Epithelial cell of proximal tubule (primary cell): ENCODE measurements around the gene NATD1. TPM values are rescaled to one million over a fixed set of nuclear protein-coding genes. Genes with fewer than 3 reads are reported as not detected.
A peak's percentile ranks its signal among the peaks of the same experiment; 100 is the strongest.

Source experiments
- DNase-seq: peaks from one replicate; pipeline ENCODE4 v3.0.0-alpha.2; 2011; ENCODE audit warnings: low read depth
- H3K4me3 ChIP-seq: 2 replicates; pipeline ENCODE4 v1.5.1; 2011; ENCODE audit warnings: low read depth, mild to moderate bottlenecking, low read length
- CTCF ChIP-seq: conservative IDR thresholded peaks from 2 replicates; pipeline ENCODE4 v1.5.1; 2012; ENCODE audit warnings: low read depth, mild to moderate bottlenecking, low read length
- total RNA-seq: library from RNA; depleted of rRNA; stranded (reverse); fragments of >200 nt; gene quantifications from 2 replicates; pipeline ENCODE4 v1.2.3, GENCODE V29; 2015

NATD1 gene
- total RNA-seq, 1 donor from 2014 or later = 6.4 TPM

- no peak for TF ChIP-seq CTCF
- H3K4me3 ChIP-seq = no peak overlapping the region
- DNase-seq = no peak
Measured at GRCh38 chr17:21289175-21289901, 36.1 kb upstream of the NATD1 start.

GRCh38 chr17:21288571-21289017, 35.4 kb upstream of the NATD1 start:
- H3K4me3 ChIP-seq = peak overlapping the region; percentile 48
- TF ChIP-seq CTCF = peak; percentile 28
- DNase-seq = no peak

- peak; percentile 87 for DNase-seq
- H3K4me3 ChIP-seq = peak overlapping the region; percentile 98
- TF ChIP-seq CTCF = no peak
Measured at GRCh38 chr17:21287703-21288449, 34.7 kb upstream of the NATD1 start.

GRCh38 chr17:21286909-21287702, 33.9 kb upstream of the NATD1 start:
- no peak for DNase-seq
- H3K4me3 ChIP-seq = peak overlapping the region; percentile 98
- no peak for TF ChIP-seq CTCF

- H3K4me3 ChIP-seq = peak overlapping the region; percentile 98
- DNase-seq = peak; percentile 93
- TF ChIP-seq CTCF = peak; percentile 4
Measured at GRCh38 chr17:21286066-21286770, 33.0 kb upstream of the NATD1 start.
